NCI-H748 (cell line): ENCODE measurements around the gene ZNF502.

Source experiments
- DNase-seq: peaks from one replicate; lab custom pipeline; 2025; ENCODE audit not compliant: unreplicated experiment; lab: John Stamatoyannopoulos, UW

The ZNF502 gene

DNA sequence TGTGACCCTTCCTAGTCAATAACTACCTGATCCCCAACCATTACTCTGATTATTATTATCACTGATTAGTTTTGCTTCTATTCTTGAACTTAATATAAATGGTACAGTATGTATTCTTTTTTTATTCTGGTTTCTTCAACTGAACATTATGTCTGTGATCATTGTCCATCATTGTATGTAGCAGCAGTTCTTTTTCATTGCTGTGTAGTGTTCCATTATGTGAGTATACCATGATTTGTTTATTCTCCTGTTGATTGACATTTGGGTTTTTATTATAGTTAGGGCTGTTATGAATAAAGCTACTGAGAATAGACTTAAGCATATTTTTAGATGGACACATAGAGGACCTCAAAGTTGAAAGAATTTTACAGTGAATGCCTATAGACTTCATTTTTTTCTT is 51.8 kb downstream of the ZNF502 start:
- DNase-seq = no peak

DNA sequence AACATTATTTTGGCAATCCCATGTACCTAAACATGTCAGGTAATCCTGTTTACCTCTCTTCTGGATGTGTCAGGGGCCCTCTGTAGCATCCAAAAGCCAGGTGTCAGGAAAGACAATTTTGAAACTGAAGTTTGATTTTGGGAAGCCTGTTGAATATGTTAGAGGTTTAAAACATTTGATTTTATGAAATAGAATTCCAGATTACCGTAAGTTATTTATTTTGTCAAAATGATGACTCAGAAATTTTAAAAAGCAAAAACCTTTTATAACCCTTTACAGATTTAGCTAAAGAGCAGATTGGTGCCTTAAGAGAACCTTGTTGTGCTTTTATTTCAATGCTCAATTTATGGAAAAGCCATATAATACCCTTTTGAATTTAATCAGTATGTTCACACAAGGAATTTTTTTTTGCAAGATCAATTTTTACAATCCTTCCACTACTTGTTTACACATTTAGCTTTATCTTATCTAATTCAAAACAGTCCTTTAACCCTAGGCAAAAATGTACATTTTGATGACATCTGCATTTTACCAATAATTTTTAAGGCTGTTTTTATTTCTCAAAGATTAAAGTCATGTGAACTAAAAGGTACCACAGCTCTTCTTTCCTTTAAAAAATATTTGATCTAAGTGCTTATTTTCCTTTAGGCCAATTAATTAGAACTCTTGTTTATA is 59.1 kb downstream of the ZNF502 start:
- DNase-seq = no peak

DNA sequence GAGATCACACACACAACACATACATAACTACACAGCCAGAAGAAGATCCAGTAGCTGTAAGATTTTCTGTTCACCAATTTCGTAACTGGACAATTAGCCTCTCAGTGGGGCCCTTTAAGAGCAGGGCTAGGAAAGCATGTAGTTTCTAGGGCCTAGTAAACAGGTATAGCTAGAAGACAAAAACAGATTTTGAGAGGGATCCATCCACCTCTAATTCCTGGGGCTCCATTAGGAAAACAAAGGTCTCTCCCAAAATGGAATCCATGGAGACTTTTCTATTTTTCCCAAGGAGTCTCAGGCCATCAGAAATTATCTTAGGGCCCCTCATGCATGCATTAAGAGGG is 59.6 kb downstream of the ZNF502 start:
- no peak for DNase-seq
